Activated CD8-positive, alpha-beta memory T cell treated with anti-CD3 and anti-CD28 coated beads for 48 hours (primary cell): ENCODE data around the gene EPG5.
"Not testable (repeated sequence)": the region's sequence is repeated elsewhere in the genome, so short reads cannot be mapped to it uniquely, and the experiment has no call there.

Experiments used
- DNase-seq, 3 experiments: peaks; one replicate each; pipeline ENCODE4 v3.0.0-alpha.2; 2020; ENCODE audit warnings: low read depth in 2 of 3, low spot score in 2 of 3

The EPG5 gene

GRCh38 chr18:45841060-45841764 lies 125.9 kb downstream of the EPG5 start:
- no peak for DNase-seq

DNA sequence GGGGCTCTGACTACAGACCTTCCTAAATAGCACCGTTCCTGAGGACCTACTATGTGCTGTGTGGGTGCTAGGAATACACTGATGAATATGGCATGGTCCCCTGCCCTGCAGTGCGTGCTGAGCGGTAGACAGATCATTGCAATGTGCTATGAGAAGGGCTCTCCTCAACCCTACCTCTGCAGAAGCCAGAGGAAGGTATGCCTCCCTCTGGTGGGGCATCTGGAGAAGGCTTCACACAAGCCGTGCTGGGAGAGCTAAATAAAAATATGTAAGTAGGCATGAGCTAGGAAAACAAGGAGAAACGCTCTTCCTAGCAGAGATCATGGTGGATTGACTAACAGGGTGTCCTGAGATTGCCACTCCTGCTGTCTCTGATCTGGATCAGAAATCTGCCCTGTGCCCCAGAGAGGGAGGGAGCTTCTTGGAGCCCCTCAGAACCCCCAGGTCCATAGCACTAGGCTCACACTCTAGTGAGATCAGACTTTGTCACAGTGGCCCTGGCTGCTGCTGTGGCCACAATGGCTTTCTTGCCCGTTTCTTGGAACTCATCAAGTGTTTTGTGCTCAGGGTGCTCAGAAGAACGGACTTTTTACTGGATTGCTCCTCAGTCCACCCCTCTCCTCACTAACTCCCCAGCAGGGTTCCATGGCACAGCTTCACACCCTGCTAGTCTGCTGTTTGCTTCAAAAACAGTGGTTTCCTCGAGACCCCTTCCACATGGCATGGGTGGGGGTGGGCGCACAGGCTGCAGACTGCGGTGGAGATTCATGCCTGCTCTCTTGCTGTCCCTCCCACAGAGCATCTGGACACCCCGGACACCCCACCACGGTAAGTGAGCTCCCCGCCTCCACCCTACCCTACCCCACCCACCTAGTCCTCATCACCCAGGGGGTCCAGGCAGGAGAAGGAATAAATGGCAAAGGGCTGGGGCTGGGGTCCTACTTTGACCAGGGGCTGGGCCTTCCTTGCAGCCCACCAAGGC lies 127.4 kb downstream of the EPG5 start:
- no peak for DNase-seq

DNA sequence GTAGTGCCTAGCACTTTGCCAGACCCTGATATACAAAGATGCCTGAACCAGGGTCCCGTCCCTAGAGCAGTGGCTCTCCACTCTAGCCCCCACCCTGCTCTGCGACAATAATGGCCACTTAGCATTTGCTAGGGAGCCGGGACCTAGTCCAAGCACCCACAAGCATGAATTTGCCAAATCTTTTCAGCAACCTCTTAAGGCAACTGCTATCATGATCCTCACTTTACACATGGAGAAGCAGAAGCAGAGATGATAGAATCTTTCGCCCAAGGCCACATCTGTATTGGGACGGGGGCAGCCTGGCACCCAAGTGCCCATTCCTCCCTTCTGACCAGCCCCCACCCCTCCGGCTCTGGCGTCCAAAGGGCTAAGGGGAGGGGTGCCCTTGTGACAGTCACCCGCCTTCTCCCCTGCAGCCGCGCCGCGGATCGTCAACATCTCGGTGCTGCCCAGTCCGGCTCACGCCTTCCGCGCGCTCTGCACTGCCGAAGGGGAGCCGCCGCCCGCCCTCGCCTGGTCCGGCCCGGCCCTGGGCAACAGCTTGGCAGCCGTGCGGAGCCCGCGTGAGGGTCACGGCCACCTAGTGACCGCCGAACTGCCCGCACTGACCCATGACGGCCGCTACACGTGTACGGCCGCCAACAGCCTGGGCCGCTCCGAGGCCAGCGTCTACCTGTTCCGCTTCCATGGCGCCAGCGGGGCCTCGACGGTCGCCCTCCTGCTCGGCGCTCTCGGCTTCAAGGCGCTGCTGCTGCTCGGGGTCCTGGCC lies 128.6 kb downstream of the EPG5 start:
- no peak for DNase-seq

- DNase-seq: peak in 1 of 3 experiments; percentile 23
These were observed 129.7 kb downstream of the EPG5 start for GRCh38 chr18:45837283-45838070.

- DNase-seq: no peak
These were observed 130.6 kb downstream of the EPG5 start for GRCh38 chr18:45836242-45837205.

- DNase-seq: no peak
These were observed 132.0 kb downstream of the EPG5 start for GRCh38 chr18:45835057-45835636.

DNA sequence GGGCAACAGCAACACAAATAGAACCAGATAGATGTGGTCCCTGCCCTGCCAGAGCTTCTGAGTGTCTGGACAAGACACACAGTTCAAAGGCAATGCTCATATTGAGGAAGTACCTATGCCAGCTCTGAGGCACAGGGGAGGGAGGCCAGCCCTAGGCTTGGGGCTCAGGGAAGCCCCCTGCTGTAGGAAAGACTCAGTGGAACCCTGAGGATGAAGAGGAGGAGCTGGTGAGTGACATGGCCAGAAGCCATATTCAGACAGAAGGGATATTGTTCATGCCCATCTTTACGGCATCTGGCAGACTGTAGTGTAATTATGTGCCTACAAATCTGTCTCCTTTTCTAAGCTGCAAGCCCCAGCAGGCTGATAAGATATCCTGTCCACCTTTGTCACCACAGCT lies 132.8 kb downstream of the EPG5 start:
- no peak for DNase-seq

- DNase-seq: no peak
These were observed 133.3 kb downstream of the EPG5 start for GRCh38 chr18:45833846-45834245.

DNA sequence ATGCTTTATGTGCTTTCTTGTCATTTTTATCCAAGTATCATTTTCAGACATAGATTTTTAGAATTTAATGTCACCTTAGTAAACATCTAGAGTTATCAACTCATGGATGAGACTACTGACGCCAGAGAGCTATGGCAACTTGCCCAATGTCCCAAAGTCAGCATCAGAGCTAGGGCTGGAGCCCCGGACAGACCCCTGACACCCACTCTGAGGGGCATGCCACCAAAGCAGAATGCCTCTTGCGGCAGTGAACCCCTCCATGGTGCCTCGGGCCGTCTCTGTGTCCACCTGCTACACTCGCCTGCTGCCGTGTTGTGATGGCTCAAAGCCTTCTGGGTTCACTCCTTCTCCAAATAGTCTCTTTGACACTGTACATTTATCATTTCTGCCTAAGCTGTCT lies 136.2 kb downstream of the EPG5 start:
- DNase-seq: no peak

- no peak for DNase-seq
These were observed 137.3 kb downstream of the EPG5 start for GRCh38 chr18:45829855-45830254.

- DNase-seq: no peak
These were observed 138.0 kb downstream of the EPG5 start for GRCh38 chr18:45828917-45829811.

GRCh38 chr18:45826716-45827115 lies 140.4 kb downstream of the EPG5 start:
- DNase-seq: not testable (repeated sequence)

- DNase-seq: no peak
These were observed 141.0 kb downstream of the EPG5 start for GRCh38 chr18:45826084-45826483.

GRCh38 chr18:45825258-45826044 lies 141.7 kb downstream of the EPG5 start, which contains the start of gene SIGLEC15:
Gene SIGLEC15, plus strand, starts transcription at chr18:45825675. Its CDS starts 54 bp downstream, at chr18:45825729.
- DNase-seq: no peak

DNA sequence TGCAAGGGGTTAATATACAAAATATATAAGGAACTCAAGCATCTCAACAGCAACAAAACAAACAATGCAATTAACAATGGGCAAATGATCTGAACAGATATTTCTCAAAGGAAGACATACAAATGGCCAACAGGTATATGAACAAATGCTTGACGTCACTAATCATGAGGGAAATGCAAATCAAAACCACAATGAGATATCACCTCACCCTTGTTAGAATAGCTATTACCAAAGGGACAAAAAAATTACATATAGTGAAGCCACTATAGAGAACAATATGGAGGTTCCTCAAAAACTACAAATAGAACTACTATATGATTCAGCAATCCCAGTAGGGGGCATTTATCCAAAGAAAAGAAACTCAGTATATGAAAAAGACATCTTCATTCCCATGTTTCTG lies 145.4 kb downstream of the EPG5 start:
- DNase-seq: no peak

GRCh38 chr18:45821026-45821425 lies 146.1 kb downstream of the EPG5 start:
- DNase-seq: no peak

- no peak for DNase-seq
These were observed 146.9 kb downstream of the EPG5 start for GRCh38 chr18:45820106-45820745.
